H1 (cell line): ENCODE data around the gene F7. TPM values are rescaled to one million over a fixed set of nuclear protein-coding genes. Genes with fewer than 3 reads are reported as not detected.

Source experiments
- CBX5 ChIP-seq: fragments of 300-800, 300-1000 bp; sonication (generic); IDR thresholded peaks from 2 replicates; pipeline ENCODE4 v1.7.1; 2016; ENCODE audit warnings: antibody characterized with exemption, low read length, low read depth
- CBX8 ChIP-seq: fragments of 300-800, 300-1000 bp; sonication (generic); IDR thresholded peaks from 2 replicates; pipeline ENCODE4 v1.7.1; 2016; ENCODE audit warnings: low read depth, low read length, borderline replicate concordance
- CHD2 ChIP-seq: IDR thresholded peaks from 2 replicates; pipeline ENCODE4 v1.6.1; 2012; ENCODE audit warnings: low read length, improper control_type of control experiment
- polyA plus RNA-seq, 7 experiments: library from polyadenylated mRNA; depleted of rRNA in 3 of 7; stranded (reverse) in 5 of 7; unstranded in 2 of 7; fragments of >200 nt in 5 of 7; fragments of 200-250 nt in 2 of 7; gene quantifications; 1 replicate in 5 of 7; 2 replicates in 1 of 7; 4 replicates in 1 of 7; pipeline versions ENCODE4 v1.2.1 to v1.2.3, GENCODE V29; 2011 to 2013; ENCODE audit warnings: missing spikeins in 2 of 7, mixed read lengths in 2 of 7
- total RNA-seq: library from RNA; stranded (reverse); fragmentation: NEBNext Ultra II Directional; extraction: Animal tissue kit (Norgen Biotek cat#: 25700); gene quantifications from 2 replicates; pipeline ENCODE4 v1.2.1, GENCODE V29; 2021

F7 gene
- total and polyA plus RNA-seq, 2 of the 8 experiments (the other 6 are each of a cell fraction or from before 2014, with no cell fraction given): 0.43 to 0.98 TPM

- TF ChIP-seq CBX8: no peak
- no peak for TF ChIP-seq CHD2
- no peak for TF ChIP-seq CBX5
Observed at GRCh38 chr13:113073942-113074341, 31.6 kb upstream of the F7 start (continued).
